IgD-negative memory B cell (primary cell): ENCODE results near the gene CYGB. TPM values are rescaled to one million over a fixed set of nuclear protein-coding genes. Genes with fewer than 3 reads are reported as not detected.
"Not testable (repeated sequence)": the region's sequence is repeated elsewhere in the genome, so short reads cannot be mapped to it uniquely, and the experiment has no call there.

Experiments
- H3K27ac Mint-ChIP-seq, 3 donors: one replicate each; pipeline ENCODE4 v1.8.0; 2020 to 2022; ENCODE audit warnings: mild to moderate bottlenecking in 3 of 3, mixed read lengths in 3 of 3, moderate library complexity in 1 of 3
- H3K27me3 Mint-ChIP-seq: one replicate; pipeline ENCODE4 v1.8.0; 2021; ENCODE audit warnings: mixed read lengths
- H3K36me3 Mint-ChIP-seq: one replicate; pipeline ENCODE4 v1.8.0; 2020; ENCODE audit warnings: mild to moderate bottlenecking, mixed read lengths
- H3K4me1 Mint-ChIP-seq, 3 donors: one replicate each; pipeline ENCODE4 v1.8.0; 2020 to 2022; ENCODE audit warnings: mixed read lengths in 3 of 3, mild to moderate bottlenecking in 1 of 3
- H3K4me3 Mint-ChIP-seq, 4 donors: one replicate each; pipeline ENCODE4 v1.8.0; 2020 to 2022; ENCODE audit warnings: mild to moderate bottlenecking in 4 of 4, mixed read lengths in 4 of 4, moderate library complexity in 3 of 4
- H3K9me3 Mint-ChIP-seq, 3 donors: one replicate each; pipeline ENCODE4 v1.8.0; 2020 to 2021; ENCODE audit warnings: mixed read lengths in 3 of 3, mild to moderate bottlenecking in 1 of 3
- polyA plus RNA-seq: library from polyadenylated mRNA; unstranded; fragments of 300-500 nt; fragmentation: Illumina TruSeq; gene quantifications from one replicate; pipeline ENCODE4 v1.2.3, GENCODE V29; 2021

CYGB gene
- polyA plus RNA-seq, 1 donor from 2014 or later = 2.1 TPM

DNA sequence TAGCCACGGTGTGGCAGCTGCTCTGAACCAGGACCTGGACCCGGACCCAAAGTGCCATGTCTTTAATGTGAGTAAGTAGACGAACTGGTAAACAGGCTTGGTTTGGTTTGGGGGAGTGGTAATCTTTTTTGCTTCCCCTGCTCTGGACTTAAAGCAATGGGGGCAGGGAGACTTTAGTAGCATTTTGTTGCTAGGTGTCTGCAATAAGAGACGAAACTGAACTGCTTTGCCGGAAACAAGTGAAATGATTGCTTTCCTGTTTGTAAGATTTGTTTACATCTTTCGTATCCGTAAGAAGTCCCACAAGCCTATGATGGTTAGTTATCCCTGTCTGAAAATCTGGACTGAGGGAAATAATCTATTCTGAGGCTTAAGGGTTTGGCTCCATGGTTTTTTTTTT lies 23.8 kb upstream of the CYGB start:
- Mint-ChIP-seq H3K36me3 (peaks cover 22% of the 10 kb centered on the region), H3K27me3 (no peaks in the 10 kb centered on the region), H3K27ac (peak overlapping the region; percentile 90 to 96 (median 94)), H3K4me1 (peaks cover 43 to 46% (median 44%) of the 10 kb centered on the region in 3 donors), H3K4me3 (peak overlapping the region; percentile 47 to 85 (median 76)), H3K9me3 (no peaks in the 10 kb centered on the region)

- Mint-ChIP-seq H3K27ac (peak overlapping the region; percentile 90 to 96 (median 94)), H3K4me1 (peaks cover 43 to 44% (median 43%) of the 10 kb centered on the region in 3 donors), H3K27me3 (no peaks in the 10 kb centered on the region), H3K9me3 (no peaks in the 10 kb centered on the region), H3K36me3 (peaks cover 17% of the 10 kb centered on the region), H3K4me3 (peak overlapping the region; percentile 12 to 85 (median 66))
Observed at GRCh38 chr17:76560877-76561221, 23.3 kb upstream of the CYGB start.

GRCh38 chr17:76560036-76560876 lies 22.7 kb upstream of the CYGB start:
- Mint-ChIP-seq H3K27ac (peak overlapping the region; percentile 90 to 96 (median 94)), H3K9me3 (no peaks in the 10 kb centered on the region), H3K4me3 (peak overlapping the region; percentile 23 to 96 (median 66)), H3K27me3 (no peaks in the 10 kb centered on the region), H3K36me3 (peaks cover 14% of the 10 kb centered on the region), H3K4me1 (peaks cover 43 to 48% (median 45%) of the 10 kb centered on the region in 3 donors)

- H3K36me3 Mint-ChIP-seq = peaks cover 12% of the 10 kb centered on the region
- H3K27me3 Mint-ChIP-seq, H3K9me3 Mint-ChIP-seq: not testable (repeated sequence)
- peak overlapping the region in 1 of 3 donors; percentile 19 for H3K27ac Mint-ChIP-seq
- peaks cover 45 to 48% (median 45%) of the 10 kb centered on the region in 3 donors for H3K4me1 Mint-ChIP-seq
- H3K4me3 Mint-ChIP-seq = peak overlapping the region in 3 of 4 donors; percentile 81 to 98 (median 96)
Observed at GRCh38 chr17:76559460-76559859, 22.0 kb upstream of the CYGB start.

DNA sequence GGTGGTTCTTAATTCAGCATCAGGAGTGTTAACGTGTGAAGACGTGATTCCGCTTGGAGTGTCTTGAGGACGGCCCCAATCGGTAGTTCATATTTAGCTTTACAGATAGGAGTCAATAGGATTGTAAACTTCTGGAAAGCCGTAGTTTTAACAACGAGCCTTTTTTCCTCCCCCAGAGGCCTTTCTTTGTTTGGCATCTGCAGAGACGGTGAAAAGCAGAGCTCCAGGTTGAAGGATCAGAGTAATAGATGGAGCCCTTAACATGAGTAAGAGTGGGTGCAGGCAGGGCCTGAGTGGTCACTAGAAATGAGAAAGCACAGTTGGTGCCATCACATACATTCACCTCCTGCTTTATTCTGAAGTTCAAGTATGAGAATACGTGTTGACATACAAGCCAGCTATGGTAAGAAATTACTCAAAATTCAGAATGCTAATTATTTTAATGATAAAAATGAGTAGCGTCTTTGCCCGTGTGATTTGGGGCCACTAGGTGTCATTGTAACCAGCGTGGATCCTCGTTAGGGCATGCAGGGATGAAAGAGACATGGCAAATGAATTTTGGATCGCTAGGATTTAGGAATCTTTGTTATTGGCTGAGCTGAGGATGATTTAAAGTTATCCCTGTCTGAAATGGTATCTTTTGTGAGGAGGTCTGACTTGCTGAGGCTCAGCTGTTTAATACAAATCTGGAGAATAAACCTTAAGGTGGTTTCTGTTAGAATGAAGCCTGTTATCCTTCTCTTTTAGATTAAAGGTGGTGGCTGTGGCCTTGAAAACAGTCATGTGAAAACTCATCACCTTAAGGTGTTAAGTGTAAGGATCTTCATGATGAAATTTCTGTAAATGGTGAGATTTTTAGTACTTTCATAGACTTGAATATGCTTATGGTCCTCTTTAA lies 20.9 kb upstream of the CYGB start:
- peaks cover 45 to 47% (median 45%) of the 10 kb centered on the region in 3 donors for H3K4me1 Mint-ChIP-seq
- peak overlapping the region; percentile 98 to 99 (median 98) for H3K27ac Mint-ChIP-seq
- H3K27me3 Mint-ChIP-seq = no peaks in the 10 kb centered on the region
- H3K4me3 Mint-ChIP-seq = peak overlapping the region; percentile 92 to 99 (median 97)
- H3K36me3 Mint-ChIP-seq = peaks cover 12% of the 10 kb centered on the region
- no peaks in the 10 kb centered on the region for H3K9me3 Mint-ChIP-seq

DNA sequence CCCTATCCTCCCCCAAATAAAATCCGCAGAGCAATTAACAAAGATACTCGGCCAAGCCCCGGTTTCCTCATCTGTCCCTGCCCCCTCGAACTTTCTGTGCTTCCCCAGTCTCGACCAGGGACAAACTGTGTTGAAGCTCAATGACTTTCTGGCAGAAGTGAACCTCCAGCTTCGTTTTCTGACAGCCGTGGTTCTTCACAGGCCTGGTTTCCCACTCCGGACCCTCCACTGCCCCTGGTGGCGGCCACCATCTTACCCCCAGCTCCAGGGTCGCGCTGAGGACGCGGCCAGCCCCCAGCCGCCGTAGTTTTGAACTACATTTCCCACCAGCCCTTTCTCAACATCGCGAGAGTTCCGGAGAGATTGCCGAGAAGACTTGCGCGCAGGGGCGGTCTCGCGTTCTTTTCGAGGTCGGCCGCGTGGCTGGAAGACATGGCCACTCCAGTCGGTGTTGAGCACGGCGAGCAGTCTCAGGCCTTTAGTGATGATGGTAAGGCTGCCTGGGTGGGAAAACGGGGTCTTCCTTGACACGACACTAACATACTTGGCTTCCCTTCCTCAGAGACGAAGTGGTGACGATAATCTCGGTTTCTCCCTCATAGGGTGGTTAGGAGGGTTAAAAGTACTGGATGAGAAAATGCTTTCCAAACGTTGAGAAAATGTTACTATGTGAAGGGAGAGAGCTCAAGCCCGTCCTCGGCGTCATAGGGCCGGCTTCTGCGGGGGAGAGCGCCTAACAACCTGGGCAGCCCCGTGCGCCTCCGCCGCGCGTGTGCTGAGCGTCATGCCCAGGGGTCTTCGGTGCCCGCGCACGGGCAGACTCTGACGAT lies 20.1 kb upstream of the CYGB start:
- Mint-ChIP-seq H3K4me3 (peak overlapping the region; percentile 92 to 99 (median 97)), H3K9me3 (no peaks in the 10 kb centered on the region), H3K27me3 (no peaks in the 10 kb centered on the region), H3K36me3 (peaks cover 7% of the 10 kb centered on the region), H3K4me1 (peaks cover 39 to 41% (median 39%) of the 10 kb centered on the region in 3 donors), H3K27ac (peak overlapping the region; percentile 98 to 99 (median 98))

GRCh38 chr17:76556765-76557367 lies 19.4 kb upstream of the CYGB start:
- H3K4me3 Mint-ChIP-seq = peak overlapping the region; percentile 92 to 99 (median 97)
- no peaks in the 10 kb centered on the region for H3K9me3 Mint-ChIP-seq
- peak overlapping the region; percentile 98 to 99 (median 98) for H3K27ac Mint-ChIP-seq
- H3K36me3 Mint-ChIP-seq = peaks cover 7% of the 10 kb centered on the region
- no peaks in the 10 kb centered on the region for H3K27me3 Mint-ChIP-seq
- H3K4me1 Mint-ChIP-seq = peaks cover 37 to 39% (median 38%) of the 10 kb centered on the region in 3 donors

- Mint-ChIP-seq H3K4me3 (peak overlapping the region in 2 of 4 donors; percentile 28 to 32), H3K27ac (no peak overlapping the region), H3K36me3 (peaks cover 4% of the 10 kb centered on the region), H3K9me3 (no peaks in the 10 kb centered on the region), H3K4me1 (peaks cover 19 to 26% (median 25%) of the 10 kb centered on the region in 3 donors), H3K27me3 (no peaks in the 10 kb centered on the region)
Observed at GRCh38 chr17:76554131-76554530, 16.6 kb upstream of the CYGB start.

DNA sequence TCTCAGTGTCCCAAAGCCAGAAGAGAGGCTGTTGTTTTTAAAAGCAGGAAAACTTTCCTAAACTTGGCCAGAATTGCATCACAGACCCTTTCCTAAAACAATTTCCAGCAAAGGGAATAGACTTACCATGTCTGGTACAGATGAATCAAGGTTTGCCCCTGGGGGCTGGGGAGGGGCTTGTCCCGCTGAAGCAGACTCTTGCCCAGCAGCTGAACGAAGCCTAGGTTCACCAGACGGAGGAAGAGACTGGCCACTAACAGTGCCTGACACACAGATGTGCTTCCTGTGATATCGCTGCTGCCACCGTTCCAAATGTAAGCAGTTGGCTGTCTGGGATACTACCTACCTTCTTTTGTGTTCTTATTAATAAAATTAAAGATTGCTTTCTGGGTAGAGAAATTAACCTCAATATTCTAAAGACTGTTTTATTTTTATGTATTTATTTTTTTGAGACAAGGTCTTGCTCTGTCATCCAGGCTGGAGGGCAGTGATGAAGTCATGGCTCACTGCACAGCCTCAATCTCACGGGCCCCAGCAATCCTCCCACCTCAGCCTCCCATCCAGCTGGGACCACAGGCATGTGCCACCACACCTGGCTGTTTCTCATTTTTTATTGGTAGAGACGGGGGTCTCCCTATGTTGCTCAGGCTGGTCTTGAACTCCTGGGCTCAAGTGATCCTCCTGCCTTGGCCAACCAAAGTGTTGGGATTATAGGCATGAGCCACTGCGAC lies 15.8 kb upstream of the CYGB start:
- Mint-ChIP-seq H3K9me3 (no peaks in the 10 kb centered on the region), H3K27ac (no peak overlapping the region), H3K36me3 (peaks cover 4% of the 10 kb centered on the region), H3K4me1 (peaks cover 13 to 19% (median 17%) of the 10 kb centered on the region in 3 donors), H3K4me3 (no peak overlapping the region), H3K27me3 (no peaks in the 10 kb centered on the region)

DNA sequence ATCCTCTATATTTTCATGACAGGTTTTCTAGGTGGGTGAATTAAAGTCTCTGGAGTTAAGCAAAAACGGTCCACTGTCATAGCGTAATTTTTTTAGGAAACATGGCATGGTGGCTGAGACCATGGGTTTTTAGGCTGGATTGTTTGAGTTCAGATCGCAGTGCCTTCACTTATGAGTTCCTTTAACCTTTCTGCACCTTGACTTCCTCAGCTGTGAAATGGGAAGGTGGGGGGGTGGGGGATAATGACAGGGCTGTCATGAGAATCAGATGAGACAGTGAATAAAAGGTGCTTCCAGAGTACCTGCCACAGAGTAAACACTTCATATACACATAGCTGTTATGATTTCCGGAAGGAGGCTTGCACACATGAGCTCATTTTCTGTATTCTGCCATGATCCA lies 14.2 kb upstream of the CYGB start:
- Mint-ChIP-seq H3K27ac (no peak overlapping the region), H3K4me1 (peaks cover 2 to 6% (median 6%) of the 10 kb centered on the region in 3 donors), H3K27me3 (no peaks in the 10 kb centered on the region), H3K36me3 (peaks cover 2% of the 10 kb centered on the region), H3K9me3 (no peaks in the 10 kb centered on the region), H3K4me3 (no peak overlapping the region)

- Mint-ChIP-seq H3K4me1 (peaks cover 2 to 4% (median 2%) of the 10 kb centered on the region in 3 donors), H3K9me3 (no peaks in the 10 kb centered on the region), H3K4me3 (no peak overlapping the region), H3K36me3 (peaks cover 2% of the 10 kb centered on the region), H3K27ac (no peak overlapping the region), H3K27me3 (no peaks in the 10 kb centered on the region)
Observed at GRCh38 chr17:76550712-76551615, 13.5 kb upstream of the CYGB start.

DNA sequence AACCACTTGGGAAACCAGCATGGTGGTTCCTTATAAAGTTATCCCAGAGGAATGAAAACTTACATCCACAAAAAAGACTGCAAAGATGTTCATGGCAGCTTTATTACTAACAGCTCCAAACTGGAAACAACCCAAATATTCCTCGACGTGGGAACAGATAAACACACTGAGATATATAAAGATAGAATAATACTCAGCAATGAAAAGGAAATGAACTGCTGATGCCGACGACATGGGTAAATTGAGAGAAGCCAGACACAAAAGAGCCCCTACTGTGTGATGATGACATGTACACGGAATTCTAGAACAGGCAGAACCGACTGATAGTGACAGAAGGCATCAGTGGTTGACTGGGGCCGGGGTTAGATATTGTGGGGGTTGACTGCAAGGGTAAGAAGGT lies 12.0 kb upstream of the CYGB start:
- Mint-ChIP-seq H3K27ac (no peak overlapping the region), H3K4me3 (no peak overlapping the region), H3K36me3 (peaks cover 2% of the 10 kb centered on the region), H3K9me3 (no peaks in the 10 kb centered on the region), H3K27me3 (no peaks in the 10 kb centered on the region), H3K4me1 (peaks cover 0 to under 1% (median 0%) of the 10 kb centered on the region in 3 donors)

GRCh38 chr17:76549215-76549518 lies 11.7 kb upstream of the CYGB start:
- no peak overlapping the region for H3K4me3 Mint-ChIP-seq
- H3K4me1 Mint-ChIP-seq = no peaks in the 10 kb centered on the region
- H3K27me3 Mint-ChIP-seq = no peaks in the 10 kb centered on the region
- no peaks in the 10 kb centered on the region for H3K9me3 Mint-ChIP-seq
- peaks cover 2% of the 10 kb centered on the region for H3K36me3 Mint-ChIP-seq
- no peak overlapping the region for H3K27ac Mint-ChIP-seq
